KMS-11 (cell line): Measurements from ENCODE around the gene TMEM106B.
A peak's percentile ranks its signal among the peaks of the same experiment; 100 is the strongest.

Source experiments
- H2AFZ ChIP-seq: fragments of 200-600 bp; sonication (generic); 2 replicates; pipeline ENCODE4 v1.6.1; 2016; ENCODE audit warnings: antibody characterized with exemption, mixed run types, low read depth
- H3K27ac ChIP-seq: fragments of 200-600 bp; sonication (generic); 2 replicates; pipeline ENCODE4 v1.6.1; 2016; ENCODE audit warnings: mild to moderate bottlenecking, mixed run types
- H3K27me3 ChIP-seq: fragments of 200-600 bp; sonication (generic); 2 replicates; pipeline ENCODE4 v1.6.1; 2017; ENCODE audit warnings: mild to moderate bottlenecking, low read depth, mixed run types, moderate library complexity; ENCODE audit not compliant: insufficient read depth
- H3K36me3 ChIP-seq: fragments of 200-600 bp; sonication (generic); 2 replicates; pipeline ENCODE4 v1.6.1; 2017; ENCODE audit warnings: mild to moderate bottlenecking, mixed run types; ENCODE audit not compliant: insufficient read depth
- H3K4me1 ChIP-seq: fragments of 200-600 bp; sonication (generic); 2 replicates; pipeline ENCODE4 v1.6.1; 2016; ENCODE audit warnings: mild to moderate bottlenecking, low read depth, mixed run types; ENCODE audit not compliant: poor library complexity, severe bottlenecking
- H3K4me2 ChIP-seq: fragments of 200-600 bp; sonication (generic); 2 replicates; pipeline ENCODE4 v1.7.0; 2016; ENCODE audit warnings: mild to moderate bottlenecking, mixed run types
- H3K4me3 ChIP-seq: fragments of 200-600 bp; sonication (generic); IDR thresholded peaks from 2 replicates; pipeline ENCODE4 v1.6.1; 2017; ENCODE audit warnings: low read depth, low read length, mixed read lengths; ENCODE audit not compliant: insufficient read depth
- H3K79me2 ChIP-seq: fragments of 200-600 bp; sonication (generic); 2 replicates; pipeline ENCODE4 v1.6.1; 2016; ENCODE audit warnings: low read depth, mixed run types; ENCODE audit not compliant: insufficient read depth
- H3K9ac ChIP-seq: fragments of 200-600 bp; sonication (generic); 2 replicates; pipeline ENCODE4 v1.6.1; 2016; ENCODE audit warnings: mild to moderate bottlenecking, mixed run types
- H4K20me1 ChIP-seq: fragments of 200-600 bp; sonication (generic); 2 replicates; pipeline ENCODE4 v1.6.1; 2016; ENCODE audit warnings: mild to moderate bottlenecking, mixed run types; ENCODE audit not compliant: insufficient read depth
- TF ChIP-seq, protein P1 (sequence below): fragments of 200-600 bp; sonication (generic); conservative IDR thresholded peaks from 2 replicates; pipeline ENCODE4 v1.6.1; 2017; ENCODE audit warnings: low read depth, mild to moderate bottlenecking, antibody characterized with exemption, low read length, moderate library complexity, mixed read lengths

Gene TMEM106B

DNA sequence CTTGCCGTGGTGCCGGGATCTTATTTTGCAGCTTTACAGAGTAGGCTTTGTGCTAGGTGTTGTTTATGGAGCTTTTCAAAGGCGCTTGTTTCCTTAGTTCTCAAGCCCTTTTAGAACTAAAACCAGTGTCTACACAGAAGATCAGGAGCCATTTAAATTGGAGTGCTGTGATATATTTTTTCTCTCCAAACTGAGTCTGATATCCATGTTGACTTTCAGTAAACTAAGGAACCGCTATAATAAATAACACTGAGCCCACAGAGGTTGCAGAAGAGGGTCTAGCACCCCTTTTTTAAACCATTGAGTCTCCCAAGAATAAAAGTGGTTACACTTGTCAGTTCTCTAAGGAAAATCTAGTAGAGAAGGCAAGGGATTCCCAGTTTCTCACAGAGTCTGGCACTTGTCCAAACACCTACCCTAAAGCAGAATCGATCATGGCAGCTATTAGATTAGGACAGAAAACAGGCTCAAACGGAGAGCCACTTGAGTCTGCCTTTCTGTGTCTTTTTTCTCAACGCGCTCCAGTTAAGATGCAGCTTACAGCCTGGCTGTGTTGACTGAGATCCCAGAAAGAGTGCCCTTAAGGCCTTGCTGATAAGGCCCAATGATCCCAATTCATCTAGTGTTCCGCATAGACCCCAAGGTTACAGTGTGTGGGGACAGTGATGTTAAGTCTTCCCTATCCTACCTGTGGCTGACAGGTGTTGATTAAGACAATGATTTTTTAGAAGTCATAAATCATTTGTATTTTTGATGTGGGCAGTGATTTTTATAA, 804 bp downstream of the TMEM106B start:
- no peak overlapping the region for H3K4me3 ChIP-seq
- no peaks in the 10 kb centered on the region for H3K27me3 ChIP-seq
- no peaks in the 10 kb centered on the region for H4K20me1 ChIP-seq
- peaks cover 18% of the 10 kb centered on the region for H3K4me1 ChIP-seq
- H3K27ac ChIP-seq: peak overlapping the region; percentile 93
- peak overlapping the region; percentile 91 for H3K9ac ChIP-seq
- H3K36me3 ChIP-seq: no peaks in the 10 kb centered on the region
- peak overlapping the region; percentile 86 for H2AFZ ChIP-seq
- TF ChIP-seq, protein P1, sequence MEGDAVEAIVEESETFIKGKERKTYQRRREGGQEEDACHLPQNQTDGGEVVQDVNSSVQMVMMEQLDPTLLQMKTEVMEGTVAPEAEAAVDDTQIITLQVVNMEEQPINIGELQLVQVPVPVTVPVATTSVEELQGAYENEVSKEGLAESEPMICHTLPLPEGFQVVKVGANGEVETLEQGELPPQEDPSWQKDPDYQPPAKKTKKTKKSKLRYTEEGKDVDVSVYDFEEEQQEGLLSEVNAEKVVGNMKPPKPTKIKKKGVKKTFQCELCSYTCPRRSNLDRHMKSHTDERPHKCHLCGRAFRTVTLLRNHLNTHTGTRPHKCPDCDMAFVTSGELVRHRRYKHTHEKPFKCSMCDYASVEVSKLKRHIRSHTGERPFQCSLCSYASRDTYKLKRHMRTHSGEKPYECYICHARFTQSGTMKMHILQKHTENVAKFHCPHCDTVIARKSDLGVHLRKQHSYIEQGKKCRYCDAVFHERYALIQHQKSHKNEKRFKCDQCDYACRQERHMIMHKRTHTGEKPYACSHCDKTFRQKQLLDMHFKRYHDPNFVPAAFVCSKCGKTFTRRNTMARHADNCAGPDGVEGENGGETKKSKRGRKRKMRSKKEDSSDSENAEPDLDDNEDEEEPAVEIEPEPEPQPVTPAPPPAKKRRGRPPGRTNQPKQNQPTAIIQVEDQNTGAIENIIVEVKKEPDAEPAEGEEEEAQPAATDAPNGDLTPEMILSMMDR: no peak
- peak overlapping the region; percentile 90 for H3K4me2 ChIP-seq
- H3K79me2 ChIP-seq: peaks cover 25% of the 10 kb centered on the region; the same call in 1 of the 2 replicates

DNA sequence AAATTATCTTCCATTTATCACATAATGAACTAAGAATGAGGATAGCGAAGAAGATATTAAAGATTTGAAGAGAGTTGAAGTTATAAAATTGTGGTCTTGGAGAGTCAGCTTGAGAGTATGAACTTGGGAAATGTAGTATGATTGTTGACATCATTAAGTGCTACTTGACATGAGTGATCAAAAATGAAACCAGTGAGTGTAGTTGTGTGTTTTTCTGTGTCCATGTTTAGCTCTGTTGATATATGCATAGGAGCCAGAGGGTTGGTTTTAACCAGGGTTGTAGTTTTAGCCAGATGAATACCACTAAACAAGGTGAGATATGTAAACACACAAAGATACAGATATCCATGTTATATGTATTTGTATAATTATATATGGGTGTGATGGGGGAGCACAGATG, 6.2 kb downstream of the TMEM106B start:
- Histone ChIP-seq H3K36me3 (no peaks in the 10 kb centered on the region), H4K20me1 (no peaks in the 10 kb centered on the region)

DNA sequence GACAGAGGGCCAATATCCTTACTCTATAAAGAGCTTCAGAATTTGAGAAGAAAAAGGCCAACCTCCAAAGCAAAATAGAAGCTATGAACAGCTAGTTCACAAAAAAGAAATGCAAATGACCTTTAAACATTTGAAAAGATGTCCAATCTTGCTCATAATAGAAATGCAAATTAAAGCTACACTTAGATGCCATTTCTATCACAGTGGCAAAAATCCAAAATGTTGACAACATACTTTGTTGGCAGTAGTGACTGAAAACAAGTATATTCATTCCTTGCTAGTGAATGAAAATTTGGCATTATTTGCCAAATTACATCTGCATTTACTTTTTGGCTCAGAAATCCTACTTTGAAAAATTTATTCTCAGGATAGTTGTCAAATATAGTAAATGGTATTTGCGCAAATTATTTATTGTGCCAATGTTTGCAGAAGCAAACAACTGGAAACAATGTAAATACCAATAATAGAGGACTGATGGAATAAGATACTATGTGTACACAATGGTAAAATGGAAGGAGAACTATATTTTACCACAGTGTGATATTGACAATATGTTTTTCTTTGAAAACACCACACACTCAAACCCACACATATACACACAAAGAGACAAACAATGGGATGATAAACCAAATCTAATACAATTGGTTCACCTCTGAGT, 9.4 kb downstream of the TMEM106B start:
- Histone ChIP-seq H3K4me2 (no peak overlapping the region), H3K9ac (no peak overlapping the region), H4K20me1 (no peaks in the 10 kb centered on the region), H3K79me2 (no peaks in the 10 kb centered on the region), H2AFZ (no peak overlapping the region), H3K27me3 (no peaks in the 10 kb centered on the region), H3K36me3 (no peaks in the 10 kb centered on the region), H3K27ac (no peak overlapping the region), H3K4me3 (no peak overlapping the region), H3K4me1 (no peaks in the 10 kb centered on the region)
- TF ChIP-seq, protein P1: no peak

More for the DNA sequence above, 6.2 kb downstream of the TMEM106B start:
- H3K27ac ChIP-seq: no peak overlapping the region
- H2AFZ ChIP-seq: no peak overlapping the region
- TF ChIP-seq, protein P1: no peak
- peaks cover 17% of the 10 kb centered on the region; the same call in 1 of the 2 replicates for H3K79me2 ChIP-seq
- H3K27me3 ChIP-seq: no peaks in the 10 kb centered on the region
- no peak overlapping the region for H3K9ac ChIP-seq
- no peak overlapping the region for H3K4me2 ChIP-seq
- H3K4me3 ChIP-seq: no peak overlapping the region
- H3K4me1 ChIP-seq: peaks cover 12% of the 10 kb centered on the region

DNA sequence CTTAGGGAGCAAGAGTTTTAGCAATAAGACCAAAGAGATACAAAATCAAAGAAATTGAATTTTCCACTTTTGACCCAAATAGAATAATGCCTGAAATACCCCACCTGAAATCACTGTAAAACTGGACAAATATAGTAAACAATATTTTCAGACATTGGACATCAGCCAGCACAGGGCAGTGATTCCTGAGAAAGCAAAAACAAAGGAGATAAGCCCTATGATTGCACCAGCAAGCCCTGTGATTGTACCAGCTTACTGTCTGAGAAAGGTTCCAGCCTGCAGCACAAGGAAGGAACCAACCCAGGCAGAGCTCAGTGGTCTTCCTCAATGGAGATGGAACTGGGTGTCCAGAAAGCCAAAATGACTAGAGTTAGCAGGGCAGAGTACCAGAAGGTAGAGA, 10.3 kb downstream of the TMEM106B start:
- H3K4me1 ChIP-seq: no peaks in the 10 kb centered on the region
- no peak overlapping the region for H2AFZ ChIP-seq
- H3K27me3 ChIP-seq: no peaks in the 10 kb centered on the region
- H3K4me3 ChIP-seq: no peak overlapping the region
- TF ChIP-seq, protein P1: no peak
- H3K4me2 ChIP-seq: no peak overlapping the region
- no peaks in the 10 kb centered on the region for H4K20me1 ChIP-seq
- no peak overlapping the region for H3K27ac ChIP-seq
- no peaks in the 10 kb centered on the region for H3K36me3 ChIP-seq
- no peaks in the 10 kb centered on the region for H3K79me2 ChIP-seq
- no peak overlapping the region for H3K9ac ChIP-seq
